ENCODE measurements around the gene FOXN3. TPM values are rescaled to one million over a fixed set of nuclear protein-coding genes. Genes with fewer than 3 reads are reported as not detected.

The FOXN3 gene
- total RNA-seq, 2 donors from 2014 or later: 75.3 to 104 TPM

DNA sequence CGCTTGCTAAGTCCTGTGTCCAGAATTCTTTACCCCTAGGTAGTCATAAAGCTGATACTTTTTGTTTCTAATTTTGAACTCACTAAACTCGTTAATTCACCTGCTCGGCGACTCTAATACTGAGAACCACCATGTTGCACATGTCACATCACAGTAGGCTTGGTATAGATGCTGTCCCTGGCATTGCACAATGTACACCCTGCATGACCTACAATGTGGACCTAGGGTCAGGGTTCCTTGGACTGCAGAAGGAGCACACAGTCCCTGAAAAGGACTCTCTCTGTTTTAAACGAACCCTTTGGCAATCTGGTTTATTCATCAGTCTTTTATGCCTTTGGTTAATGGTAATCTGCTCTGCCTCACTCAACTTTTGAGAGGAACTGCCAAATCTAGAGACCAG, 272.4 kb downstream of the FOXN3 start:
- no peaks in the 10 kb centered on the region for H3K9me3 Mint-ChIP-seq
- DNase-seq (ENCODE audit: low spot score in 2 of 2) (no peak), ATAC-seq (no peak)
- H3K36me3 Mint-ChIP-seq: no peaks in the 10 kb centered on the region
- no peak overlapping the region for H3K27ac Mint-ChIP-seq

DNA sequence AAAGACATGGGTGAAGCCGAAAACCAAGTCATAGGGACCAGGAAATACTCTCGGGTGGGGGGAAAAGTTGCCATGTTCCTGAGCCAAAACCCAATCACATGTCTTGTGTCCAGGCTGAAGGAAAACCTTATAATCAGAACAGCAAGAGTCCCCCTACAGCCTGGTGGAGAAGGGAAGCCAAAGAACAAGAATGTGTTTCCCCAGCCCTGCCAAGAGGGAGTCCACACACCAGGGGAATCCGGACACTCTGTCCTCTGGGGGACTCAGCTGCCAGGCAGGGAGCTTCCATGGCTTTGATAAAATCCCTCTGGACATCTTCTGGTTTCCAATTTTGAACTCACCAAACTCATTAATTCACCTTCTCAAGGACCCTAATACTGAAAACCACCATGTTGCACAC, 273.0 kb downstream of the FOXN3 start:
- Mint-ChIP-seq H3K36me3 (no peaks in the 10 kb centered on the region), H3K27ac (no peak overlapping the region), H3K9me3 (no peaks in the 10 kb centered on the region)
- ATAC-seq (no peak), DNase-seq (ENCODE audit: low spot score in 2 of 2) (no peak)

DNA sequence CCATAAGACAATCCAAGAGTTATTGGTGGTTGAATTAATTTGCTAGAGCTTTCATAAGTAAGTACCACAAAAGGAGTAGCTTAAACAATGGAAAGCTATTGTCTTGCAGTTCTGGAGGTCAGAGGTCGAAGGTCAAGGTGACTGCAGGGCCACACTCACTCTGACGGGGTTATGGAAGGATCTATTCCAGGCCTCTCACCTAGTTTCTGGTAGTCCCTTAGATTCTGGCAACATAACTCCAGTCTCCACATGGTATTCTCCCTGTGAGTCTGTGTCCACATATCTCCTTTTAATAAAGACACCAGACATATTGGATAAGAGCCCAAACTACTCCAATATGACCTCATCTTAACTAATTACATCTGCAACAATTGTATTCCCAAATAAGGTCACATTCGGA, 273.4 kb downstream of the FOXN3 start:
- ATAC-seq (no peak), DNase-seq (ENCODE audit: low spot score in 2 of 2) (no peak)
- no peaks in the 10 kb centered on the region for H3K36me3 Mint-ChIP-seq
- no peak overlapping the region for H3K27ac Mint-ChIP-seq
- no peaks in the 10 kb centered on the region for H3K9me3 Mint-ChIP-seq

DNA sequence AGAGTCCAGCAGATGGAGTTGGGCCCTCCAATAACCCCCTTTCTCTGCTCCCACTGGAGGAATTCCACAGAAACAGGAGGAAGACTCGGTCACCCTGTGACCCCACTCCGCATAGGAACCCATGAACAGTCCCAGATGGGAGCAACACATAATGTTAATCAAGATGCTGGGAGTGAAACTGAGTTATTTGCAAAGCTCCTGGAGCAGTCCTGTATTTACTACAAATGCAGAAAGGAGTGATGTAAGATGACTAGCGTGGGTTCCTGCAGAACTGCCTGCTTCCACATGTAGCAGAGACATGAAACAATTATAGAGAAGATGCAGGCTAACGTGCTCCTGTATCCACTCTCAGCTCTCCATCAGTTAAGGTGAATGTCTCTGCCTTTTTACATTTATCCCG, 274.7 kb downstream of the FOXN3 start:
- no peak for DNase-seq (ENCODE audit: low spot score in 2 of 2)
- H3K9me3 Mint-ChIP-seq: no peaks in the 10 kb centered on the region
- H3K27ac Mint-ChIP-seq: no peak overlapping the region
- no peak for ATAC-seq
- peaks cover 0 to 4% of the 10 kb centered on the region in 2 donors for H3K36me3 Mint-ChIP-seq

DNA sequence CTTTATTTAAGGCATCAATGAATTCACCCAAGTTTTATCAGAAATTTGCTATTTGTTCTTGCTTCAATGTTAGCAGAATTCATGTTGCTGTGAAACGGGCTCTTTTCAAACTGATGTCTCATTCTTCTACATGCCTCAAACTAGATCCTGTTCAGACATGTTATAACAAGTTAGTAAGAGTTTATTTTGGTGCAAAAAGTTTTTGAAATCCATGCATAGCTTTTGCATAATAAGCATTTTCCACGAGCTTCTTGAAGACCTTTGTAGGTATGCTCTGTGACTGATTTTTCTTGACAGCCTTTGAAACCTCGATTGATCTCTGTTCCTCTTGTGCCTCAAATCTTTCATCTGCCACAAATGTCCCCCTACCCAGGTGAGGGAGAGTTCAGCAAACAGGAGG, 275.2 kb downstream of the FOXN3 start:
- DNase-seq (ENCODE audit: low spot score in 2 of 2) (no peak), ATAC-seq (no peak)
- Mint-ChIP-seq H3K9me3 (no peaks in the 10 kb centered on the region), H3K36me3 (peaks cover 4 to 5% of the 10 kb centered on the region in 2 donors), H3K27ac (no peak overlapping the region)

DNA sequence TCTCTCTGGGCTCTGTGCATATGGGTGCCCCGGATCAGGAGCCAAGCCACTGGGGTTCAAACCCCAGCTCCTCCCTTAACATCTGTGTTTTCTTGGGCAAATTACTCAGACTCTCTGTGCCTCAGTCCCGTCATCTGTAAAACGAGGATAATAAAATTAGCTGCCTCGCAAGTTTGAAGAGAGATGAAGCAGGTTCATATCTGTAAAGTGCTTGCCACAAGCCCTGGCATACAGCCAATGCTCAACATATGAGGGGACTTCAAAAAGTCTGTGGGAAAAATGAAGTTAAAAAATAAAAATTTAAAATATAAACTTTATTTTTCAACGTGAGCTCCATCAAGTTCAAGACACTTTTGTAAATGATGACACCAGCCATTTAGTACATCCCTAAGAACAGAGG, 276.7 kb downstream of the FOXN3 start:
- ATAC-seq (no peak), DNase-seq (ENCODE audit: low spot score in 2 of 2) (no peak)
- Mint-ChIP-seq H3K9me3 (peaks cover 11% of the 10 kb centered on the region in 2 donors), H3K36me3 (peaks cover 15 to 19% of the 10 kb centered on the region in 2 donors), H3K27ac (no peak overlapping the region)

DNA sequence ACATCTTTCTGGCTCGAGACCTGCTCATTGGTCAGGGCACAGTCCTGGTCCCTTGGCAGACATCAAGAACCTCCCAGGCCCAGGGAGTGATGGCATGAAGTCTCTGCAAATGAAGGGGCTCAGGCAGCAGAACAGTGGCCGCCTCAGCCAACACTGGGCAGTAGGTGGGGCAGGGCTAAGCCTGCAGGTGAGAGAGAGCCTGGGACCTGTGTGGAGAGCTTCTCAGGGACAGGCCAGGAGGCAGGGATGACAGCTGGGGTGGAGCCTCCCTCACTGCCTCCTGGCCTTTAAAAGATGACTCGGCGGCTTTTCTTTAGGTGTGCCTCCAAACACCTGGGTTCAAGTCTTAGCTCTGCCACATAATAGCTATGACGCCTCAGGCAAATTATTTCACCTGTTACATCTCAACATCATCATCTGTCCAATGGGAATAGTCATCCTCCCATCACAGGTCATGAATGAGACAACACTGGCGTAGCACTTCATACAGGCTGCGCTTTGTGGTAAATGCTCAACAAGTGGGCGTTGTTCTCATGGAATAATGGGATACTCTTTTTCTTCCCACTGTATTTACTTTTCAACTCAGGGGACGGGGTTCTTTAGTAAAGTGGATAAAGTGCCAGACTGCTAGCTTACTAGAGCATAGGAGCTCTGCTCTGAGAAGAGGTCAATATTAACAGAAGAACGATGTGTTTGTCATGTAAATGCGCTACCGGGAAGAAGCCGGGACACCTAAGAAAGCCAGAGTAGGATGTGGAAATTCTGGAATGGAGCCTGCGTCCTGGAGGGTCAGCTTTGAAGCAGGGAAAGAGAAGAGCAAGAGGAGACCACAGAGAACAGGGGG, 277.4 kb downstream of the FOXN3 start:
- Mint-ChIP-seq H3K27ac (no peak overlapping the region), H3K36me3 (peaks cover 19 to 23% of the 10 kb centered on the region in 2 donors), H3K9me3 (peaks cover 13 to 15% of the 10 kb centered on the region in 2 donors)
- no peak for DNase-seq (ENCODE audit: low spot score in 2 of 2)
- ATAC-seq: peak in 1 of 2 donors; percentile 26

DNA sequence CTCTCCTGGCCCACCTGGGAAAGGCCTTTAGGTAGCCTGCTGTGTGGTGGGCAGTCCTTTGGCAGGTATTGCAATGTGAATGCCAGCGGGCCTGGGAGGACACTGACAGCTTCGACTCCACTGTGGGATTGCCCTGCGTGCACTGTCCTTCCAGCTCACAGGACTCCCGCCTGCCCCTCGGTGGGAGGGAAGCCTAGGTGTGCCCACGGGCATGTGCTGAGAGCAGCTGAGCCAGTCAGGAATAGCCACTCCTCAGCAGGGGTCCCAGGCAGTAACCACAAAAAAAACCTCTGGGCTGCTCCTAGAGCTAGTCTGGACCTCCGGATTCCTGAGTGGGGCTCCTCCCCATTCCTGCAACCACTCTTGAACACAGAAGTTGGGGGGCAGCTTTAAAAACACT, 278.2 kb downstream of the FOXN3 start:
- H3K9me3 Mint-ChIP-seq: peaks cover 13 to 15% of the 10 kb centered on the region in 2 donors
- no peak for ATAC-seq
- peaks cover 19 to 23% of the 10 kb centered on the region in 2 donors for H3K36me3 Mint-ChIP-seq
- H3K27ac Mint-ChIP-seq: no peak overlapping the region
- DNase-seq (ENCODE audit: low spot score in 2 of 2): no peak

DNA sequence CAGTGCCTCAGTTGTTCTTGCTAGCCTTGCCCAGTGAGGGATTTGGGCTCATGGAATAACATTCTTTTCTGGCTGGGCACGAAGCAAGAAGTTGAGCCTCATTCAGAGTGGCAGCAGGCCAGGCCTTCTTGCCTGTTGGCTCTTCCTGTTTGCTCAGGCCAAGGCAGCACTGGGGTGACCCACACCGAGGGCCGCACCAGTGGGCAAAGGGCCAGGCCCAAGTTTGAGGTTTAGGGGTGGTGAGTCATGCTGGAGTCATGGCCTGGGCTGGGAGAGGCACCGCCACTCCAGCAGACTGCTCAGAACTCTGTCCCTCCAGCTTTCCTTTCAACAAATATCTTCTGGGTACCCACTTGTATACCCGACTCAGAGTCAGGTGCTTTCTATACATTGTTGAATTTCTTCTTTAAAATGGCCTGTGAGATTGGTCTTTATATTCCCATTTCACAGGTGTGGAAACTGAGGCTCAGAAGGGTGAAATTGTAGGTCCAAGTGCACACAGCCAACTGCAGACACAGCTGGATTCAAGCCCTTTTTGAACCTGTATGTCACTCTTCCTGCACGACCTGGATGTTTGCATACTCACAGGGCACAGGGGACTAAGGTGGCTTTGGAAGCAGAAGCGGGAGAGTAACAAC, 279.4 kb downstream of the FOXN3 start:
- ATAC-seq (peak in 1 of 2 donors; percentile 72), DNase-seq (ENCODE audit: low spot score in 2 of 2) (no peak)
- Mint-ChIP-seq H3K27ac (no peak overlapping the region), H3K36me3 (peaks cover 19 to 23% of the 10 kb centered on the region in 2 donors), H3K9me3 (peaks cover 13 to 15% of the 10 kb centered on the region in 2 donors)

DNA sequence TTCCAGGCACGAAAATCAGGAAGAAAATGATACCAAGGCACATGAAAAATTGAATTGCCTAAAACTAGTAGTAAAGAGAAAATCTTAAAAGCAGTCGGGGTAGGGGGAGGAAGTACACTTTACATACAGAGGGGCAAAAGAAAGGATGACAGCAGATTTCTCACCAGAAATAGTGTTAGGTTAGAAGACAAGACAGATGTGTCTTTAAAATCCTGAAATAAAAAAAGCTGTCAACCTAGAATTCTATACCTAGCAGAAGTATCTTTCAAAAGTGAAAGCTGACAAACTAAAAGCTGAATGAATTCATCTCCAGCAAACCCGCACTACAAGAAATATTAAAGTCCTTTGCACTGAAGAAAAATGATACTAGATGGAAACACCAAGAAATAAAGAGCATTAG, 280.4 kb downstream of the FOXN3 start:
- H3K27ac Mint-ChIP-seq: no peak overlapping the region
- no peak for DNase-seq (ENCODE audit: low spot score in 2 of 2)
- H3K36me3 Mint-ChIP-seq: peaks cover 19 to 23% of the 10 kb centered on the region in 2 donors
- no peak for ATAC-seq
- peaks cover 13 to 15% of the 10 kb centered on the region in 2 donors for H3K9me3 Mint-ChIP-seq

DNA sequence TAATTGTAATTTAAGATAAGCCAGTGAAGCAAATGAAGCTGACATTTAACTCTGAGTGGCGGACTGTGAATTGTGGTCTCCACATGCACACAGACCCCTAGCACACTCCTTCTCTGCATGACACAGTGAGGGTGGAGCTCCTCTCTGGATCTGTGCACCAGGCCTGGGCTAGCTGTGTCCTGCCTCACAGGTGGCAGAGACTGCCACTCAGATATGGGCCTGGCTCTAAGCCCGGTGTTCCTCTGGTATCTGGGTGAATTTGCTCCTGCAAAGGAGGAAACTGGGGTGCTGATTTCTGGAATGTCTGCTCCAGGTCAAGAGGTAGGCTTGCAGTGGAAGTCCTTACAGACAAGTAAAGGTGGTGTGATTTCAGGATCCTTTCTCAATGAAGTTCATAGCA, 282.4 kb downstream of the FOXN3 start:
- DNase-seq (ENCODE audit: low spot score in 2 of 2) (no peak), ATAC-seq (no peak)
- H3K27ac Mint-ChIP-seq: no peak overlapping the region
- H3K9me3 Mint-ChIP-seq: peaks cover 13 to 15% of the 10 kb centered on the region in 2 donors
- H3K36me3 Mint-ChIP-seq: peaks cover 19 to 23% of the 10 kb centered on the region in 2 donors

DNA sequence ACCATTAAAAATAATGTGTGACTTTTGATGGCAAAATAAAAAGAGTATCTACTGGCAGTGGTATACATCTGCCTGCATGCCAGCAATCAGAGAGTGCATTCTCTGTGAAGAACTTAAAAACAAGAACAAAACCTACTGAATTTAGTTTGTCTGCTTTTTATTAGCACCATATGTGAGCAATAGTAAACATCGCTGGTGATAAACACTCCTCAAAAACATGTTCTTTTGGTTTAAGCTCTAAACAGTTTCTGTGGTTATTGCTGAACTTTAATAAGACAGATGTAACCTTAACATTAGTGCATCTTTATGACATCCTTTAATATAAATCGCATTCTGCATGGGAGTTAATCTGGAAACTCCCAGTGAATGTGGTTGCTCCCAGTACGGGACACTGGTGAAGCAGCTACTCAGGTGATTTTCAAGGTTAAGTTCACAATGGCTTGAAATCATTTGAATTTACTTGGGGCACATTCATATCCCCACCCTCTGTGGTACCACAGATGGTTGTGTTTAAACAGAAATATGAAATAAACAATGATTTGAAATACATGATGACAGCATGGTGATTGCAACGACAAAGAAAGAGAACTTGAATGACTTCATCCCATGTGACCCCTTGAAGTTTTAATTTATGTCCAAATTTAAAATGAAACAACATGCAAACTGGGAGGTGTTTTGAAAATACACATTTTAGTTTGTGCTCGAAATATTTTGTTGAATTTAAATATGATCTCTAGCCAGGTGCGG, 285.9 kb downstream of the FOXN3 start:
- DNase-seq (ENCODE audit: low spot score in 2 of 2) (no peak), ATAC-seq (no peak)
- Mint-ChIP-seq H3K36me3 (peaks cover 8 to 13% of the 10 kb centered on the region in 2 donors), H3K27ac (no peak overlapping the region), H3K9me3 (peaks cover 9 to 10% of the 10 kb centered on the region in 2 donors)

DNA sequence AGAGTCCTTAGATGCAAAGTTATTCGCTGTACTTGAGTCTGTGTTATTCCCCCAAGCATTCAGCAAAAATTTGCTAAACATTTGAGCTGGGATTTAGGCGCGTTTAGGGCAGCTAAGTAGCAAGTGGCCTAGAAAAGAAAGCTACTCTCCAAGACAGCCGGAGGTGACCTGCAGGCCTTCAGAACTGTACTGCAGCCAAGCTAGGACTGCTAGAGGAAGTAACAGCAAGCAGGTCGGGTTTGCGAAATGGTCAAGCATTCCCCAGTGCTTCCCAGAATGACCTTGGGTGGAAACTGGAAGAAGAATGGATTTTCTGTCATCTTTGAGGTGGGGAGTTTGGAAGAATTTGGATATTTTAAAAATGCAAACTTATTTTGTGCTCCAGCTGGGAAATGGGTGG, 287.5 kb downstream of the FOXN3 start:
- DNase-seq (ENCODE audit: low spot score in 2 of 2): no peak
- no peak overlapping the region for H3K27ac Mint-ChIP-seq
- ATAC-seq: no peak
- no peaks in the 10 kb centered on the region for H3K9me3 Mint-ChIP-seq
- no peaks in the 10 kb centered on the region for H3K36me3 Mint-ChIP-seq

DNA sequence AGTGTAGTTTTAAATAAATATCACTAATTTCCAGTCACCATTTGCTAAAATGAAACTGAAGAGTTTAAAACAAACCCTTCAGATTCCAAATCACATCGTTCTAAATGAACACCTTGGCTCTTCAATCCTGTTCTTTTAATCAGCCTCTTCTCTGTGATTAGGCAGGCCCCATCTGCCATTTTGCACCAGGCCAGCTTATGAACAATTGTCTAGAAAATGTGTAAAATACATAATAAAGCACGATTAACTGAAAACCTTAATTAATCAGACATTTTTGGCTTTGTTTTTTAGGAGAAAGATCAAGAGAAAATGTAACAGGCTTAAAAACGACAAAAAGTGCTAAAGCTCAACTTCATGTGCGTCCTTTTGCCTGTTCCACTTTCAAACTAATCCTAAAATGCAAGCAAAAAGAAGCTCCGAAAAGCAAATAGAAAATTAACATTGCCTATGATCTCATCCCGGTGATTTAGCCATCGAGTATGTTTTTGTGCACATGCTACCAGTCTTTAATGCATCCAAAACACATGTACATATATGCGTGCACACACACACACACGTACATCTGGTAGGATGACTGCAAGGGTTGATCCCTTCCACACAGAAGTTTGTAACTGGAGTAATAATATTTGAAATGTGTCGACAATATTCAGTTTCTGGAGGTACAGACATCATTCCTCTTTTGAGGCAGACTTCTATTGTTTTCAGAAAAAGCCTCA, 288.6 kb downstream of the FOXN3 start:
- ATAC-seq (no peak), DNase-seq (ENCODE audit: low spot score in 2 of 2) (no peak)
- Mint-ChIP-seq H3K9me3 (no peaks in the 10 kb centered on the region), H3K27ac (no peak overlapping the region), H3K36me3 (no peaks in the 10 kb centered on the region)

DNA sequence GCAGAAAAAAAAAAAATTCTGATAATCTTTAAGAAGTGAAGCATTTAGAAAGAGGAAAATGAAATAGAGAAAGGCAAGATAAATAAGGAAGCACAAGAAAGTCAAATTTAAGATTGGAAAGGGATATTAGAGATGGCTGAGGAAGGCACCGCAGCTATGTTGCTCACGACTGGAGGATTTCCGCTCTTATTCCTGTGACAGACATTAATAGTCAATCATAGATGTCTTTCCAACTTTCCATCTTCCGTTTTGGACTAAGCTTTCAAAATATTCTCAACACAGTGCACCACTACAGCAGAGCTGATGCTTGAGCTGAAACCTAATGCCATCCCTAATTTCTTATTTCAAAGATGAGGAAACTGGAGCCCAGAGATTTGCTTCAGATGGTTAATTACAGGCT, 290.6 kb downstream of the FOXN3 start:
- DNase-seq (ENCODE audit: low spot score in 2 of 2) (no peak), ATAC-seq (no peak)
- Mint-ChIP-seq H3K27ac (no peak overlapping the region), H3K9me3 (no peaks in the 10 kb centered on the region), H3K36me3 (no peaks in the 10 kb centered on the region)

DNA sequence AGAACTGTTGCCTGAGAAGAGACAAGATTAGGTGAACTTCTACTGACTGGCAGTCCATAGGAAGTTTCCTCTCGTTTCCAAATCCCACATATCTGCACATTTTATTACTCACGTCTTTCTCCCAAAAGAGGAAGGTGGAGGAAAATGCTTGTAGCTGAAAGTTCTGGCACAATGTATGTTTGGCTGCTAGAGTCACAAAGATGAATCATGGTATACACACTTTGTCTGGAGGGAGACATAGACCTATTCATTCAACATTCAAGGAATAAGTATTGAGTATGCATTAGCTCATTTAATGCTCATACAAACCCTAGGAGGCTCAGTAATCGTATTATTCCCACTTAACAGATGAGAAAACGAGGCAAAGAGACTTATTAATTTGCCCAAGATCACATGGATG, 291.8 kb downstream of the FOXN3 start:
- no peaks in the 10 kb centered on the region for H3K9me3 Mint-ChIP-seq
- H3K27ac Mint-ChIP-seq: no peak overlapping the region
- DNase-seq (ENCODE audit: low spot score in 2 of 2) (no peak), ATAC-seq (no peak)
- no peaks in the 10 kb centered on the region for H3K36me3 Mint-ChIP-seq

DNA sequence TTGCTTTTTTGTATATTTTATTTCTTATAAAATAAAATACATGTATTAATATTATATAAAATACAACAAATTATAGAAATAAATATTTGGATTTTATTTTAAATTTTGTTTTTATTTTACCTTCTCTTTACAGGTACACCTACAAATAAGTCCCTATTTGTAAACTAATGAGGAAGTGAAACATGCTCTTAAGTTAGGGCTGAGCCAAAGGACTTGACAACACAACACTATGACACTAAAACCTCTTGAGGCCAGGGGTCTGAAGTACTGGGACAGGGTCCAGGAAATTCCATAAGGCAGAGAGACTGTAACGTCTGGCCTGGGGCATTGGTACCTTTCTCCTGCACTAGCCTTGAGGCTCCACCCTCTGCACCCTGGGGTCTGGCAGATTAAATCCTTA, 293.2 kb downstream of the FOXN3 start:
- Mint-ChIP-seq H3K27ac (no peak overlapping the region), H3K9me3 (peaks cover 0 to under 1% of the 10 kb centered on the region in 2 donors), H3K36me3 (no peaks in the 10 kb centered on the region)
- DNase-seq (ENCODE audit: low spot score in 2 of 2) (no peak), ATAC-seq (no peak)

Measured in activated naive CD4-positive, alpha-beta T cell treated with anti-CD3 and anti-CD28 coated beads, Interleukin-2, amount 50 U/mL, for 72 hours (primary cell).